D341Med (cell line): ENCODE measurements around the gene TRABD.
"Not testable (repeated sequence)": the region's sequence is repeated elsewhere in the genome, so short reads cannot be mapped to it uniquely, and the experiment has no call there.

Experiments
- DNase-seq: peaks from one replicate; pipeline ENCODE4 v3.0.0; 2012; ENCODE audit warnings: low spot score

Gene TRABD

GRCh38 chr22:50204571-50204970 is 18.9 kb downstream of the TRABD start:
- DNase-seq, result no peak

GRCh38 chr22:50204998-50205397 is 19.3 kb downstream of the TRABD start:
- DNase-seq, result not testable (repeated sequence)

GRCh38 chr22:50205781-50206569 is 20.3 kb downstream of the TRABD start:
- DNase-seq, result no peak

GRCh38 chr22:50206599-50206998 is 20.9 kb downstream of the TRABD start:
- DNase-seq, result peak; percentile 70

- DNase-seq, result no peak
Observed at GRCh38 chr22:50207383-50208140, 21.8 kb downstream of the TRABD start.

- DNase-seq, result no peak
Observed at GRCh38 chr22:50208430-50208938, 22.8 kb downstream of the TRABD start.

- no peak for DNase-seq
Observed at GRCh38 chr22:50208939-50209892, 23.5 kb downstream of the TRABD start.

GRCh38 chr22:50209893-50210292 is 24.2 kb downstream of the TRABD start:
- DNase-seq, result peak; percentile 81

GRCh38 chr22:50210378-50211139 is 24.8 kb downstream of the TRABD start:
- DNase-seq, result no peak

- DNase-seq, result no peak
Observed at GRCh38 chr22:50211147-50211546, 25.4 kb downstream of the TRABD start.

GRCh38 chr22:50213263-50213662 is 27.6 kb downstream of the TRABD start:
- no peak for DNase-seq

GRCh38 chr22:50215297-50216054 is 29.8 kb downstream of the TRABD start:
- no peak for DNase-seq

- no peak for DNase-seq
Observed at GRCh38 chr22:50216055-50216683, 30.5 kb downstream of the TRABD start.

GRCh38 chr22:50216684-50217520 is 31.2 kb downstream of the TRABD start:
- no peak for DNase-seq

- DNase-seq, result no peak
Observed at GRCh38 chr22:50217543-50218152, 31.9 kb downstream of the TRABD start.

- no peak for DNase-seq
Observed at GRCh38 chr22:50218153-50218995, 32.7 kb downstream of the TRABD start.

GRCh38 chr22:50218996-50219727 is 33.4 kb downstream of the TRABD start:
- peak; percentile 88 for DNase-seq
